B cell (primary cell): Measurements from ENCODE around the gene CCHCR1. TPM values are rescaled to one million over a fixed set of nuclear protein-coding genes. Genes with fewer than 3 reads are reported as not detected.
"Not testable (repeated sequence)": the region's sequence is repeated elsewhere in the genome, so short reads cannot be mapped to it uniquely, and the experiment has no call there.

Source experiments
- ATAC-seq: fragments of 200-7000 bp; cut with Tn5 transposase; one replicate; pipeline ENCODE4 v1.10.0; 2021; ENCODE audit warnings: low read depth, mild to moderate bottlenecking, moderate number of reproducible peaks, moderate library complexity
- CTCF ChIA-PET: fragments of 350-600 bp; sonication (Branson Sonifier 250); formaldehyde crosslinking; loops from one replicate; lab custom pipeline; 2021; ENCODE audit warnings: antibody characterized with exemption, inconsistent platforms; lab: Charles Lee
- POLR2A ChIA-PET: fragments of 350-600 bp; sonication (Branson Sonifier 250); formaldehyde crosslinking; loops from one replicate; lab custom pipeline; 2021; ENCODE audit warnings: antibody characterized with exemption; lab: Charles Lee
- DNase-seq: peaks from one replicate; pipeline ENCODE4 v3.0.0; 2013
- H2AFZ ChIP-seq: 2 replicates; pipeline ENCODE4 v1.6.1; 2012; ENCODE audit warnings: mild to moderate bottlenecking, low read depth, low read length; ENCODE audit not compliant: insufficient read depth, poor library complexity, severe bottlenecking
- H3K27ac ChIP-seq, 2 donors: 1 replicate in 1 of 2; 2 replicates in 1 of 2; pipeline ENCODE4 v1.5.1; 2012 to 2013; ENCODE audit warnings: low read length in 2 of 2, mild to moderate bottlenecking in 2 of 2, moderate library complexity in 1 of 2
- H3K27me3 ChIP-seq, 4 experiments: fragments of 200-600 bp in 1 of 4; sonication (generic) in 1 of 4; replicated peaks in 1 of 4; 1 replicate in 2 of 4; 2 replicates in 2 of 4; pipeline versions ENCODE4 v1.6.1 to v1.7.0; 2013 to 2016; ENCODE audit warnings: low read length in 3 of 4, mild to moderate bottlenecking in 2 of 4, mixed read lengths in 1 of 4, moderate library complexity in 1 of 4; ENCODE audit not compliant: insufficient read depth in 4 of 4, control insufficient read depth in 3 of 4; ENCODE audit errors: control extremely low read depth in 1 of 4
- H3K36me3 ChIP-seq, 2 experiments: replicated peaks in 1 of 2; 1 replicate in 1 of 2; 2 replicates in 1 of 2; pipeline versions ENCODE4 v1.6.1 to v1.7.1; 2013; ENCODE audit warnings: low read length in 1 of 2; ENCODE audit not compliant: insufficient read depth in 2 of 2, control insufficient read depth in 1 of 2; ENCODE audit errors: control extremely low read depth in 1 of 2, extremely low read depth in 1 of 2
- H3K4me1 ChIP-seq, 2 donors: fragments of 200-600 bp in 1 of 2; sonication (generic) in 1 of 2; 1 replicate in 1 of 2; 2 replicates in 1 of 2; pipeline versions ENCODE4 v1.5.1 to v1.6.1; 2013 to 2017; ENCODE audit warnings: low read length in 2 of 2; ENCODE audit not compliant: control insufficient read depth in 2 of 2, insufficient read depth in 2 of 2
- H3K4me2 ChIP-seq: replicated peaks from 2 replicates; pipeline ENCODE3; 2012; ENCODE audit warnings: mild to moderate bottlenecking, low read depth, low read length; ENCODE audit not compliant: poor library complexity, severe bottlenecking
- H3K4me3 ChIP-seq, 5 experiments: fragments of 200-600 bp in 1 of 5; sonication (generic) in 1 of 5; 1 replicate in 3 of 5; 2 replicates in 2 of 5; pipeline versions ENCODE4 v1.5.1 to v1.7.0; 2011 to 2016; ENCODE audit warnings: low read length in 4 of 5, mild to moderate bottlenecking in 4 of 5, low read depth in 2 of 5, control low read depth in 1 of 5, moderate library complexity in 1 of 5; ENCODE audit not compliant: insufficient read depth in 1 of 5; ENCODE audit errors: control extremely low read depth in 1 of 5, extremely low read depth in 1 of 5
- H3K79me2 ChIP-seq: fragments of 200-600 bp; sonication (generic); one replicate; pipeline ENCODE4 v1.6.0; 2016; ENCODE audit warnings: low read length; ENCODE audit not compliant: control insufficient read depth, insufficient read depth
- H3K9ac ChIP-seq: fragments of 200-600 bp; sonication (generic); 2 replicates; pipeline ENCODE4 v1.6.1; 2017; ENCODE audit warnings: mild to moderate bottlenecking, low read length, moderate library complexity
- H3K9me3 ChIP-seq, 3 donors: one replicate each; pipeline versions ENCODE4 v1.6.1 to v1.7.1; 2013; ENCODE audit warnings: low read length in 2 of 3; ENCODE audit not compliant: control insufficient read depth in 2 of 3, insufficient read depth in 1 of 3; ENCODE audit errors: control extremely low read depth in 1 of 3
- H4K20me1 ChIP-seq: 2 replicates; pipeline ENCODE4 v1.6.0; 2012; ENCODE audit warnings: mild to moderate bottlenecking, low read length; ENCODE audit not compliant: insufficient read depth, control insufficient read depth, poor library complexity, severe bottlenecking
- H3K27ac Mint-ChIP-seq: one replicate; pipeline ENCODE4 v1.8.0; 2021; ENCODE audit warnings: mixed read lengths
- H3K27me3 Mint-ChIP-seq: one replicate; pipeline ENCODE4 v1.8.0; 2021; ENCODE audit warnings: mixed read lengths
- H3K4me1 Mint-ChIP-seq: one replicate; pipeline ENCODE4 v1.8.0; 2021; ENCODE audit warnings: mixed read lengths
- H3K4me3 Mint-ChIP-seq: one replicate; pipeline ENCODE4 v1.8.0; 2021; ENCODE audit warnings: mixed read lengths
- H3K9me3 Mint-ChIP-seq: one replicate; pipeline ENCODE4 v1.8.0; 2022; ENCODE audit warnings: mixed read lengths; ENCODE audit not compliant: insufficient read depth
- CTCF ChIP-seq: fragments of 200-600 bp; IDR thresholded peaks from one replicate; pipeline ENCODE4 v1.8.0; 2022; ENCODE audit warnings: antibody characterized with exemption, mild to moderate bottlenecking
- EZH2 ChIP-seq: IDR thresholded peaks from 2 replicates; pipeline ENCODE4 v1.6.1; 2012; ENCODE audit warnings: borderline replicate concordance, low read depth, mild to moderate bottlenecking, moderate library complexity, low read length; ENCODE audit not compliant: insufficient read depth, poor library complexity, severe bottlenecking
- WGBS: methylation state at CpG from one replicate; pipeline ENCODE4 v1.1.5; 2013; ENCODE audit warnings: missing lambda C conversion rate; ENCODE audit not compliant: insufficient coverage; 5-methylcytosine and 5-hydroxymethylcytosine counted together
- intact Hi-C: fragments of 100-400 bp; cut with micrococcal nuclease; formaldehyde crosslinking; loops from one replicate; pipeline ENCODE4 v1.10.0; 2022
- polyA plus RNA-seq: library from polyadenylated mRNA; depleted of rRNA; stranded (reverse); fragments of >200 nt; gene quantifications from 2 replicates; pipeline ENCODE4 v1.2.3, GENCODE V29; 2012
- total RNA-seq, 2 donors: library from RNA; stranded (reverse); fragments of 120-200 nt in 1 of 2; gene quantifications; 1 replicate in 1 of 2; 2 replicates in 1 of 2; pipeline versions ENCODE4 v1.2.3 to v1.2.4, GENCODE V29; 2013 to 2022

The CCHCR1 gene
- total and polyA plus RNA-seq, 2 donors (not counting 1 experiment from before 2014, with no cell fraction given), result 17.0 to 34.7 TPM

DNA sequence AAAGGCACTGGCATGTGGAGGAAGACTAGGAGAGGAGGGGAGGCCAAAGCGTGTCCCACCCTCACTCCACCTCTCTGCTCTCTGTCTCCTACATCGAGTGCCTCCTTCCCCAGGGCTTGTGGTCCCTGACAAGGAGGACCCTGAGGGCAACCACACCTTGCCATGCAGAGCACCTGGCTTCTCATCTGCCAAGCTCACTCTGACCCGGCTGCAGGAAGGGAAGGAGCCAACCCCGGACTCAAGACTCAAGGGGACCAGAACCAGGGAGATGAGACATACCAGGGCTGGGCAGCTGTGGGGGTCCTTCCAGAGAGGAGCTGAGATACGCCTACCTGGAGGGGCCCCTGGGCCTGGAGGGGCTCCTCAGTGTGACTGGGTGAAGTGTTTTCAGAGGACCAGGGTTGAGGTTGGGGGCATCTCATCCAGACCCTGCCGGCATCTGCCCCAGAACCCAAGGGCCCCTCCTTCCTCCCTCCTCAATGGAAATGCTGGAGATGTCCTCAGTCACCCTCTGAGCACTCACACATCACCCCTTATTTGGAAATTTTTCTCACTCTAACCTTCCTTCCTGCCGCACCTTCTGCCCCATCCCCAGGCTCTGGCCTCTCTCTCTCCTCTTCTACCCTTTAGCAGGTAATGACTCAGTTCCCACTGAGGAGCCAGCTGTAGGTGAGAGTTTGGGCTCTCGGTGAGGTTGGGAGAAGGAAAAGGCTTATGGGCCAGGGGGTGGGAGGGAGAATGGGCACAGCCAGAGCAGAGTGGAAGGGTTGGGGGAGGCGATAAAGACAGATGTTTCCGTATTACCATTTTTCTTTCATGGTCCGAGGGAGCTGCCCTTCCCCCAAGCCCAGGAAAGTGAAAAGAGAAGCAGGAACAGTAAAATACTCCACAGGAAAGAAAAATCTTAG, 44.9 kb upstream of the CCHCR1 start:
- Mint-ChIP-seq H3K4me1 (peaks cover 52% of the 10 kb centered on the region), H3K4me3 (peak overlapping the region; percentile 97), H3K27me3 (no peaks in the 10 kb centered on the region), H3K9me3 (no peaks in the 10 kb centered on the region), H3K27ac (peak overlapping the region; percentile 97)
- H3K27ac ChIP-seq, result peak overlapping the region; percentile 94 to 95
- no peak overlapping the region for H2AFZ ChIP-seq
- H3K9ac ChIP-seq, result no peak overlapping the region
- DNase-seq (peak; percentile 21), ATAC-seq (no peak)
- peak overlapping the region in 2 of 5 experiments; percentile 57 to 90 for H3K4me3 ChIP-seq
- intact Hi-C loops, result no loop called here
- CTCF ChIA-PET, result interaction anchor here (1.0 to 2.1 kb wide), 4 partner anchors 10 to 167 kb away, joined by 3 to 13 read pairs (median 5); no protein-coding TSS in a partner anchor
- peak overlapping the region; percentile 75 for H3K4me2 ChIP-seq
- peaks cover 2% of the 10 kb centered on the region for H3K79me2 ChIP-seq
- no peaks in the 10 kb centered on the region for H3K9me3 ChIP-seq
- no peaks in the 10 kb centered on the region for H3K27me3 ChIP-seq
- no peaks in the 10 kb centered on the region for H3K36me3 ChIP-seq
- no peaks in the 10 kb centered on the region for H4K20me1 ChIP-seq
- WGBS, result 33% methylated on average over 6 of the region's 11 CpGs
- no peak for TF ChIP-seq CTCF
- no peak for TF ChIP-seq EZH2
- H3K4me1 ChIP-seq, result peaks cover 21 to 56% of the 10 kb centered on the region in 2 donors
- POLR2A ChIA-PET, result interaction anchor here (0.6 to 2.1 kb wide), 6 partner anchors 8 to 168 kb away, joined by 3 to 10 read pairs (median 6); no protein-coding TSS in a partner anchor

GRCh38 chr6:31199105-31199452, 41.5 kb upstream of the CCHCR1 start:
- not testable (repeated sequence) for H3K9me3 Mint-ChIP-seq, H3K36me3 ChIP-seq, H3K79me2 ChIP-seq, H3K9me3 ChIP-seq, ATAC-seq, H2AFZ ChIP-seq, H3K9ac ChIP-seq, H3K27ac ChIP-seq, H3K27me3 ChIP-seq, DNase-seq, H3K27me3 Mint-ChIP-seq
- H3K4me3 Mint-ChIP-seq, result peak overlapping the region; percentile 82
- POLR2A ChIA-PET, result interaction anchor here (0.8 kb wide), 1 partner anchor 70 kb away, joined by 3 read pairs; no protein-coding TSS in a partner anchor
- Histone ChIP-seq H3K4me3 (peak overlapping the region in 2 of 5 experiments; percentile 76 to 97), H3K4me1 (peaks cover 21 to 59% of the 10 kb centered on the region in 2 donors), H4K20me1 (peaks cover 16% of the 10 kb centered on the region), H3K4me2 (peak overlapping the region; percentile 86)
- H3K27ac Mint-ChIP-seq, result peak overlapping the region; percentile 100
- 92% methylated on average over 2 of the region's 4 CpGs for WGBS
- CTCF ChIA-PET, result interaction anchor here (0.7 to 9.6 kb wide), 3 partner anchors 170 to 663 kb away, joined by 4 to 210 read pairs (median 5); no protein-coding TSS in a partner anchor
- H3K4me1 Mint-ChIP-seq, result peaks cover 62% of the 10 kb centered on the region
- intact Hi-C loops, result loop anchor here (5.0 kb wide), 2 partner anchors 468 to 978 kb away; partner anchors contain the start of genes AGPAT1, CSNK2B, LY6G5B and RNF5
